BLaER1 treated with 17β-estradiol and CSF1 and Interleukin-3, amounts not matched to agents 10 nM and 100 nM (cell line): ENCODE data around the gene ZNRF1.

Source experiments
- H3K27ac ChIP-seq, 11 experiments: shearing (Covaris generic); formaldehyde crosslinking; 2 replicates each; pipeline ENCODE4 v1.8.1; 2022
- H3K27me3 ChIP-seq, 11 experiments: shearing (Covaris generic); formaldehyde crosslinking; 2 replicates each; pipeline ENCODE4 v1.8.1; 2022
- H3K36me3 ChIP-seq, 11 experiments: shearing (Covaris generic); formaldehyde crosslinking; 2 replicates each; pipeline ENCODE4 v1.8.1; 2022
- H3K4me1 ChIP-seq, 10 experiments: shearing (Covaris generic); formaldehyde crosslinking; 2 replicates each; pipeline ENCODE4 v1.8.1; 2022
- H3K4me2 ChIP-seq, 11 experiments: shearing (Covaris generic); formaldehyde crosslinking; 2 replicates each; pipeline ENCODE4 v1.8.1; 2022
- H3K4me3 ChIP-seq, 10 experiments: shearing (Covaris generic); formaldehyde crosslinking; 2 replicates each; pipeline ENCODE4 v1.8.1; 2022
- H3K9ac ChIP-seq, 11 experiments: shearing (Covaris generic); formaldehyde crosslinking; 2 replicates each; pipeline ENCODE4 v1.8.1; 2022
- H3K9me3 ChIP-seq, 11 experiments: shearing (Covaris generic); formaldehyde crosslinking; replicated peaks in 1 of 11; 2 replicates each; pipeline ENCODE4 v1.8.1; 2022
- H4K20me1 ChIP-seq, 11 experiments: shearing (Covaris generic); formaldehyde crosslinking; 2 replicates each; pipeline ENCODE4 v1.8.1; 2022
- Cebpa-rat ChIP-seq, 11 experiments: shearing (Covaris generic); IDR thresholded peaks; 2 replicates each; pipeline ENCODE4 v1.8.1; 2022

ZNRF1 gene

DNA sequence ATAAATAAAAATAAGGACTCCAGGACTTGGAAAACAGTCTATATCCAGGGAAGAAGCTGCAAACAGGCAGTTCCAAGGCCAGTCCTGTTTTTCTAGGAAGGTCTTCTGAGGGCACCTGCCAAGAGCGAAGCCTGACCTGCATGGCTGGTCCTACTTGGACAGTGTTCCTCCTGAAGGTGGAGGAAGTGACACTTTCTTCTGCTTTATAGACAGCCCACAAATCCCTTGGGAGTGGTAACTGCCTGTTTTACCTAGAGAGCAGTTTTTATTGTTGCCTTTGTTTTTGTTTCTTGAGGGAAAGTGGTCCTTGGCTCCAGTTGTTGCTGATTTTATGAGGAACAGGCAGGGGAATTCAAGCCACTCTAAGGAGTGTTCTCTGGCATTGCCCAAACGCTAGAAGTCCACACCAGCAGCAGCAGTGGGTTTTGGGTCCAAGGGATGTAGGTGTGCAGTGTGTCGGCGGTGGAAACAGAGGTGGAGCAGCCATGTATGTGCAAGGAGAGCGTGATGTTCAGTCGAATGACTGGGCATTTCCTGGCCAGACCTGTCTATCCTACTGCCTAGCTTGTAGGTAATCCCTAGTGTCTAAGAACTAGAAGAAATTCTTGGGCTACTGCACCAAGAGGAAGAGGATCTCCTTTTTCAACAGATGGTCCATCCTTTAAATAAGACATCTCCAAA lies 82.5 kb downstream of the ZNRF1 start:
- peaks cover 37 to 100% (median 98%) of the 10 kb centered on the region in 10 experiments for H3K4me1 ChIP-seq
- peaks cover 0 to 15% (median 0%) of the 10 kb centered on the region in 11 experiments; a peak in 8 of 22 replicates for H3K9me3 ChIP-seq
- H3K4me3 ChIP-seq = peak overlapping the region in 3 of 10 experiments; percentile 2 to 39 (median 20); a peak in 4 of 20 replicates
- peak overlapping the region; percentile 72 to 96 (median 82) for H3K4me2 ChIP-seq
- H3K27ac ChIP-seq = peak overlapping the region in 8 of 11 experiments; percentile 20 to 84 (median 46); a peak in 14 of 22 replicates
- H3K27me3 ChIP-seq = no peaks in the 10 kb centered on the region
- TF ChIP-seq Cebpa-rat (IDR thresholded peaks at IDR 0.05) = no peak
- peaks cover 0 to 72% (median 40%) of the 10 kb centered on the region in 11 experiments; a peak in 16 of 22 replicates for H4K20me1 ChIP-seq
- peak overlapping the region in 6 of 11 experiments; percentile 7 to 59 (median 43); a peak in 9 of 22 replicates for H3K9ac ChIP-seq
- peaks cover 0 to 48% (median 10%) of the 10 kb centered on the region in 11 experiments; a peak in 11 of 22 replicates for H3K36me3 ChIP-seq

DNA sequence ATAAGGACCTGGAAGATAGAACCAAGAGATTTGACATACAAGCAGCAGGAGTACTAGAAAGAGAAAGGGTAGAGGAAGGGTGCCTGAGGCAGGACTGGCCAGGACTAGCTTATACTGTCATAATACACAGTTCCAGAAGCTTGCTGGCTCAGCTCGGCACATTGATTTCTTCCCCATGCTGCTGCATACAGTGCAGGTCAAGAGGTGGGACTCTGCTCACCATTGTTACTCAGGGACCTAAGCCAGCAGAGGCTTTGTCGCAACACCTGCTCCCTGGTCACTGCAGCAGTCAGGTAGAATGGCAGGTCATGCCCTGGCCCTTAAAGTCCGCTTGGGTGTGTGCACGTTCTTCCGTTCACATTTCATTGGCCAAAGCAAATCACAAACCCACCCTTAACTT lies 85.0 kb downstream of the ZNRF1 start:
- Histone ChIP-seq H4K20me1 (peaks cover 0 to 94% (median 52%) of the 10 kb centered on the region in 11 experiments; a peak in 17 of 22 replicates), H3K27ac (peak overlapping the region in 2 of 11 experiments; percentile 1 to 19; a peak in 1 of 22 replicates), H3K4me3 (no peak overlapping the region), H3K9me3 (peaks cover 0 to 7% (median 0%) of the 10 kb centered on the region in 11 experiments; a peak in 8 of 22 replicates), H3K4me1 (peaks cover 49 to 100% (median 98%) of the 10 kb centered on the region in 10 experiments), H3K36me3 (peaks cover 0 to 41% (median 9%) of the 10 kb centered on the region in 11 experiments; a peak in 12 of 22 replicates), H3K9ac (no peak overlapping the region), H3K27me3 (no peaks in the 10 kb centered on the region), H3K4me2 (peak overlapping the region in 9 of 11 experiments; percentile 19 to 91 (median 82); a peak in 16 of 22 replicates)
- no peak for TF ChIP-seq Cebpa-rat (IDR thresholded peaks at IDR 0.05)

DNA sequence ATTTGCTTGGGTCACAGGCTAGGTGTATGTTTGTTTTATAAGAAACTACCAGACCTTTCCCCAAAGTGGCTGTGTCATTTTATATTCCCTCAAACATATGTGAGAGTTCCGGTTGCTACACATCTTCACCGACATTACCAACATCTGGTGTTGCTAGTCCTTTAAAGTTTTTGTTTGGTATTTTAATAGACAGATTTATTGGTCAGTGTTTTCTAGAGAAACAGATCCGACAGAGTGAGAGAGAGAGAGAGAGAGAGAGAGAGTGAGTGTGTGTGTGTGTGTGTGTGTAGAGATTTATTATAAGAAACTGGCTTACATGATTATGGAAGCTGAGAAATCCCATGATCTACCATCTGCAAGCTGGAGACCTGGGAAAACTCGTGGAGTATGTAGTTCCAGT lies 86.7 kb downstream of the ZNRF1 start:
- peaks cover 0 to 98% (median 68%) of the 10 kb centered on the region in 11 experiments; a peak in 17 of 22 replicates for H4K20me1 ChIP-seq
- H3K27me3 ChIP-seq = no peaks in the 10 kb centered on the region
- no peak for TF ChIP-seq Cebpa-rat (IDR thresholded peaks at IDR 0.05)
- H3K4me2 ChIP-seq = peak overlapping the region in 7 of 11 experiments; percentile 70 to 91 (median 85); a peak in 9 of 22 replicates
- H3K27ac ChIP-seq = peak overlapping the region in 6 of 11 experiments; percentile 12 to 73 (median 64); a peak in 7 of 22 replicates
- H3K4me3 ChIP-seq = no peak overlapping the region
- H3K4me1 ChIP-seq = peaks cover 50 to 100% (median 97%) of the 10 kb centered on the region in 10 experiments
- 0 out of 22 replicates have a peak overlapping the region, but pooled peaks of 1 of the 11 experiments have one; percentile 66 for H3K9ac ChIP-seq
- peaks cover 0 to 48% (median 6%) of the 10 kb centered on the region in 11 experiments; a peak in 11 of 22 replicates for H3K36me3 ChIP-seq
- no peaks in the 10 kb centered on the region for H3K9me3 ChIP-seq

GRCh38 chr16:75086281-75086680 lies 87.5 kb downstream of the ZNRF1 start:
- Histone ChIP-seq H3K36me3 (peaks cover 0 to 48% (median 6%) of the 10 kb centered on the region in 11 experiments; a peak in 11 of 22 replicates), H3K4me3 (no peak overlapping the region), H3K9ac (peak overlapping the region in 4 of 11 experiments; percentile 47 to 66 (median 53); a peak in 4 of 22 replicates), H3K4me1 (peaks cover 42 to 98% (median 92%) of the 10 kb centered on the region in 10 experiments), H3K4me2 (peak overlapping the region; percentile 69 to 91 (median 82); a peak in 19 of 22 replicates), H4K20me1 (peaks cover 0 to 97% (median 69%) of the 10 kb centered on the region in 11 experiments; a peak in 17 of 22 replicates), H3K27me3 (no peaks in the 10 kb centered on the region), H3K27ac (peak overlapping the region in 8 of 11 experiments; percentile 57 to 73 (median 64); a peak in 15 of 22 replicates), H3K9me3 (no peaks in the 10 kb centered on the region)
- no peak for TF ChIP-seq Cebpa-rat (IDR thresholded peaks at IDR 0.05)

DNA sequence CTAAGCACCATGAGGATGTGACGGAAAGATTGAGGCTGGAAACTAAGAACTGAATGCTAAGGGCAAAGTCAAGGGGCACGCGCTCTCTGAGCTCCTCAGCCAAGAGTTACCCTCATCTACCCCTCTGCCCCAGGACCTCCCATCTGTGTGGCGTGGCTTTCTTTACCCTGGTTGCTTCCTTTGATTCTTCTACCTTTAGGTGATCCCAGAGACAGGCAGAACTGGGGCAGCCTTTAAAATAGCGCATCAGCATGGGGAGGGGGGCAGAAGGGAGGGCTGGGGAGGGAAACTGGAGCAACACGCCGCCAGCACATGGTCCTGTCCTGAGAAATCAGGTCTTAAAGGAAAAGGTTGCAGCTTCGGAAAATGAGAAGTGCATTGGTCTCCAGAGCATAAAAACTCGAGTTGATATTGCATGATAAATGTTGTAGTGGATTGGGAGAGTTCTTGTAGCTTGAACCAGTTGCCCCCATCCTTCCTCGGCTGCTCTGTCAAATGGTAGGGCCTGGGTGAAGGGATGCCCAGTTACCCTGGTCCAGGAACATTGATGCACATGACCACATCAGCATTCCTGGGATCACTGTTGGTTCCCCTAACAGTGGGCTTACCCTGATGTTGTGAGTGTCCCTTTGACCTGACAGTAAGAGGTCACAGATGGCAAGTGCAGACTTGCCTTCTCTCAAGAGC lies 88.0 kb downstream of the ZNRF1 start:
- peaks cover 0 to 97% (median 70%) of the 10 kb centered on the region in 11 experiments; a peak in 17 of 22 replicates for H4K20me1 ChIP-seq
- H3K27ac ChIP-seq = peak overlapping the region in 9 of 11 experiments; percentile 54 to 73 (median 62); a peak in 18 of 22 replicates
- H3K36me3 ChIP-seq = peaks cover 0 to 48% (median 6%) of the 10 kb centered on the region in 11 experiments; a peak in 11 of 22 replicates
- H3K4me2 ChIP-seq = peak overlapping the region; percentile 69 to 91 (median 82)
- peak overlapping the region in 7 of 11 experiments; percentile 37 to 69 (median 47); a peak in 9 of 22 replicates for H3K9ac ChIP-seq
- H3K4me1 ChIP-seq = peaks cover 37 to 93% (median 87%) of the 10 kb centered on the region in 10 experiments
- no peaks in the 10 kb centered on the region for H3K9me3 ChIP-seq
- no peak for TF ChIP-seq Cebpa-rat (IDR thresholded peaks at IDR 0.05)
- H3K4me3 ChIP-seq = peak overlapping the region in 1 of 10 experiments; percentile 11; a peak in 1 of 20 replicates
- H3K27me3 ChIP-seq = no peaks in the 10 kb centered on the region

DNA sequence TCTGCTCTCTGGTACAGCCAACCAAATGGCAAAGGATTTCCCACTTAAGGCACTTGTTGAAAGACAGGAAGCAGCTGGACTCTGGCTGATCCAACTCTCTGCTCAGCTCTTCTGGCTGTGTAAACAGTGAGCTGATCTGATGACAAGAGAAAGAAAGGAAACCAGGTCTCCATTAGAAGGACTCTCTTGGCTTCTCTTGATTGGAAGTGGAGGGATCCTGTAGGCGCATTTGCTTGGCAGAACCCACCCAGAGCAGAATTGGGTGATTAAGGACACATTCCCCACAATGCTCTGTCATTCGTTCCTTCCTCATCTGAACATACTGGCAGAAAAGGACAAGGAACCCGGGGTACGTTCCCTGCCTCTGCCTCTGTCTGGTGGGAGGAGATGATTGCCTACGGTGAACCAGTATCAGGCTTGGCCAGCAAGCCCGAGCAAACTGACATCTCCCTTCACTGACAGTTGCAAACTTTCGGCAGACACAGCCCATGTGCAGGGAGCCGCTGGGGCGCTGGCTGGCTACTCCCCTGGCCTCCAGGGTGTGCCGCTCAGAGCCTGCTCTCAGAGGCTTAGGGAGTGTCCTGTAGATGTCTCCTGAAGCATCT lies 88.7 kb downstream of the ZNRF1 start:
- TF ChIP-seq Cebpa-rat (IDR thresholded peaks at IDR 0.05) = no peak
- Histone ChIP-seq H3K27ac (peak overlapping the region; percentile 15 to 73 (median 61); a peak in 20 of 22 replicates), H3K4me2 (peak overlapping the region; percentile 69 to 91 (median 82)), H4K20me1 (peaks cover 0 to 97% (median 70%) of the 10 kb centered on the region in 11 experiments; a peak in 17 of 22 replicates), H3K27me3 (no peaks in the 10 kb centered on the region), H3K9ac (peak overlapping the region in 9 of 11 experiments; percentile 22 to 69 (median 47); a peak in 15 of 22 replicates), H3K4me3 (peak overlapping the region in 1 of 10 experiments; percentile 11; a peak in 1 of 20 replicates), H3K36me3 (peaks cover 0 to 43% (median 6%) of the 10 kb centered on the region in 11 experiments; a peak in 11 of 22 replicates), H3K4me1 (peaks cover 33 to 92% (median 86%) of the 10 kb centered on the region in 10 experiments), H3K9me3 (no peaks in the 10 kb centered on the region)

- Histone ChIP-seq H4K20me1 (peaks cover 0 to 97% (median 78%) of the 10 kb centered on the region in 11 experiments; a peak in 17 of 22 replicates), H3K9ac (peak overlapping the region in 2 of 11 experiments; percentile 38 to 59; a peak in 3 of 22 replicates), H3K27ac (peak overlapping the region in 6 of 11 experiments; percentile 58 to 73 (median 68); a peak in 10 of 22 replicates), H3K4me3 (no peak overlapping the region), H3K4me1 (peaks cover 33 to 92% (median 86%) of the 10 kb centered on the region in 10 experiments), H3K9me3 (no peaks in the 10 kb centered on the region), H3K4me2 (peak overlapping the region; percentile 69 to 91 (median 82); a peak in 20 of 22 replicates), H3K27me3 (no peaks in the 10 kb centered on the region), H3K36me3 (peaks cover 0 to 44% (median 6%) of the 10 kb centered on the region in 11 experiments; a peak in 10 of 22 replicates)
- TF ChIP-seq Cebpa-rat (IDR thresholded peaks at IDR 0.05) = no peak
These were observed 89.4 kb downstream of the ZNRF1 start for GRCh38 chr16:75088216-75088615.
